ENCODE measurements around the gene RUNX2. TPM values are rescaled to one million over a fixed set of nuclear protein-coding genes. Genes with fewer than 3 reads are reported as not detected.

The RUNX2 gene
- total and polyA plus RNA-seq, 2 of the 8 experiments (the other 6 are each of a cell fraction or from before 2014, with no cell fraction given), result 0.26 to 1.2 TPM

- Histone ChIP-seq H2BK20ac (ENCODE audit: low read length) (no peak overlapping the region), H3K14ac (ENCODE audit: insufficient read length) (no peak overlapping the region), H3K79me2 (ENCODE audit: control insufficient read depth in 1 of 2, insufficient read depth in 2 of 2, low read length in 2 of 2) (no peaks in the 10 kb centered on the region), H3K56ac (replicated peaks; ENCODE audit: insufficient read length, low read depth, low read length) (no peak overlapping the region), H3K36me3 (ENCODE audit: control insufficient read depth in 2 of 4, insufficient read depth in 4 of 4, low read length in 3 of 4) (no peaks in the 10 kb centered on the region), H3K79me1 (ENCODE audit: low read depth, low read length) (no peaks in the 10 kb centered on the region), H3K4me3 (ENCODE audit: extremely low read depth in 1 of 4, insufficient read depth in 2 of 4, low read depth in 3 of 4, low read length in 4 of 4) (no peak overlapping the region), H3K18ac (ENCODE audit: extremely low read depth, low read length) (no peak overlapping the region), H2AK5ac (ENCODE audit: low read depth, low read length) (no peak overlapping the region), H3K27me3 (replicated peaks in 1 of 4; ENCODE audit: control insufficient read depth in 3 of 4, extremely low read depth in 1 of 4, insufficient read depth in 3 of 4, low read length in 3 of 4) (peaks cover 0 to 1% (median 0%) of the 10 kb centered on the region in 4 experiments; a peak in 1 of 7 replicates), H2BK15ac (ENCODE audit: low read length) (no peak overlapping the region), H3K27ac (ENCODE audit: low read depth, low read length) (no peak overlapping the region), H3K4me2 (ENCODE audit: insufficient read depth in 1 of 2, low read depth in 2 of 2, low read length in 2 of 2) (no peak overlapping the region), H4K20me1 (replicated peaks in 1 of 2; ENCODE audit: control insufficient read depth in 1 of 2, insufficient read depth in 2 of 2, low read length in 2 of 2) (peaks cover 0 to 2% of the 10 kb centered on the region in 2 experiments), H2BK120ac (replicated peaks; ENCODE audit: low read depth, low read length) (no peak overlapping the region), H3K9ac (replicated peaks in 1 of 4; ENCODE audit: extremely low read depth in 1 of 4, low read depth in 3 of 4, low read length in 3 of 4) (no peak overlapping the region), H2AFZ (ENCODE audit: low read length) (no peak overlapping the region), H3K4ac (replicated peaks; ENCODE audit: insufficient read length, low read depth, low read length) (no peak overlapping the region), H2BK12ac (ENCODE audit: low read depth, low read length) (no peak overlapping the region), H3K23ac (ENCODE audit: insufficient read length) (no peak overlapping the region), H3K9me3 (ENCODE audit: insufficient read depth in 2 of 2, low read depth in 1 of 2, low read length in 1 of 2) (no peaks in the 10 kb centered on the region), H3K23me2 (ENCODE audit: low read depth, low read length) (peaks cover 3% of the 10 kb centered on the region; the same call in 1 of the 2 replicates), H4K8ac (ENCODE audit: extremely low read depth, insufficient read depth, low read length) (no peak overlapping the region), H4K5ac (ENCODE audit: insufficient read length, low read depth, low read length) (no peak overlapping the region), H2BK5ac (ENCODE audit: low read depth, low read length) (no peak overlapping the region), H3K4me1 (replicated peaks in 1 of 4; ENCODE audit: control insufficient read depth in 3 of 4, insufficient read depth in 4 of 4, low read length in 3 of 4) (no peaks in the 10 kb centered on the region), H4K91ac (replicated peaks; ENCODE audit: insufficient read length, low read length) (no peak overlapping the region)
- POLR2A ChIA-PET (ENCODE audit: partially characterized antibody), result no interaction called here
- CTCF ChIA-PET (ENCODE audit: partially characterized antibody), result no interaction called here
- TF ChIP-seq CEBPB (IDR thresholded peaks at IDR 0.05; ENCODE audit: low read depth, low read length) (no peak), SIN3A (conservative IDR thresholded peaks at IDR 0.05 in 1 of 2, IDR thresholded peaks at IDR 0.05 in 1 of 2; ENCODE audit: low read depth in 1 of 2, low read length in 2 of 2) (no peak), YY1 (IDR thresholded peaks at IDR 0.05; ENCODE audit: low read depth, low read length) (no peak), HDAC2 (IDR thresholded peaks at IDR 0.05; ENCODE audit: borderline replicate concordance in 1 of 2, low read depth in 2 of 2, low read length in 2 of 2) (no peak)
- no peak for DNase-seq (ENCODE audit: low read depth in 1 of 2, low spot score in 2 of 2)
- no peak for FAIRE-seq
These were observed 230.7 kb downstream of the RUNX2 start for GRCh38 chr6:45558858-45559257.

Data from H1 (cell line).